Peyer's patch (tissue), 4 donors: ENCODE data around the gene UGT1A7. TPM values are rescaled to one million over a fixed set of nuclear protein-coding genes. Genes with fewer than 3 reads are reported as not detected.
"Not testable (repeated sequence)": the region's sequence is repeated elsewhere in the genome, so short reads cannot be mapped to it uniquely, and the experiment has no call there.

Experiments used
- DNase-seq, 3 donors: peaks; one replicate each; pipeline ENCODE4 v3.0.0-alpha.2; 2017 to 2019
- H3K27ac ChIP-seq, 4 donors: fragments of 200-600 bp; sonication (generic); one replicate each; pipeline ENCODE4 v1.5.1; 2016 to 2019
- H3K27me3 ChIP-seq, 2 donors: fragments of 200-600 bp; sonication (generic); one replicate each; pipeline ENCODE4 v1.5.1; 2019
- H3K36me3 ChIP-seq, 3 donors: fragments of 200-600 bp; sonication (generic); one replicate each; pipeline ENCODE4 v1.5.1; 2016 to 2019
- H3K4me1 ChIP-seq, 4 donors: fragments of 200-600 bp; sonication (generic); one replicate each; pipeline ENCODE4 v1.5.1; 2016 to 2019
- H3K4me3 ChIP-seq, 4 donors: fragments of 200-600 bp; sonication (generic); 1 replicate in 3 of 4; 2 replicates in 1 of 4; pipeline ENCODE4 v1.5.1; 2016 to 2019; ENCODE audit warnings: mild to moderate bottlenecking in 1 of 4
- H3K9me3 ChIP-seq, 4 donors: fragments of 200-600 bp; sonication (generic); one replicate each; pipeline ENCODE4 v1.5.1; 2016 to 2019; ENCODE audit warnings: mild to moderate bottlenecking in 1 of 4
- POLR2A ChIP-seq, 2 donors: fragments of 450-650 bp; IDR thresholded peaks; one replicate each; pipeline ENCODE4 v1.5.1; 2017; ENCODE audit warnings: antibody characterized with exemption in 2 of 2, mild to moderate bottlenecking in 2 of 2, moderate library complexity in 2 of 2
- total RNA-seq, 4 donors: library from RNA; depleted of rRNA; stranded (reverse); fragments of >200 nt; gene quantifications; one replicate each; pipeline ENCODE4 v1.1.0, GENCODE V29; 2016
- TF ChIP-seq, protein P1 (sequence below), 6 experiments: fragments of 450-650 bp in 4 of 6; fragments of 200-600 bp in 2 of 6; sonication (generic) in 1 of 6; IDR thresholded peaks; one replicate each; pipeline ENCODE4 v1.5.1; 2017 to 2019; ENCODE audit warnings: antibody characterized with exemption in 6 of 6, mild to moderate bottlenecking in 3 of 6, moderate library complexity in 1 of 6

The UGT1A7 gene
- total RNA-seq, 4 donors from 2014 or later = 8.3 to 33.9 (median 25.0) TPM

DNA sequence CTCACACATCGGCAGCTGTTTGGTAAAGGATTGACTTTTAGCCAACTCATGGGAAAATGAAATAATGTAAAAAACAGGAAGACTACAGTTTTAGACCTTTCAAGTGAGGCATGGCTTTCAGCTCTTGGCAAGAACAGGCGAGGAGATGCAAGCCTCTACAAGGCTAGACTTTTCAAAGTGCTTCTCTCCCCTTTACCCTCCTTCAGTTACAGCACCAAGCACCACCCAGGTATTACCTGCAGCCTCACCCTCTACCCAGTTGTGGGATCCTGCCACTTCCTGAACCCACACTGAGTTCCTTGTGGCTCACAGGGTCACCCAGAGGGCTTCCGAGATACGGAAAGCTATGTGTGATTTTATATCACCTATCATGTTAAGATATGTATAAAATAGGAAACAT is 30.7 kb upstream of the UGT1A7 start:
- Histone ChIP-seq H3K27me3 (no peaks in the 10 kb centered on the region), H3K4me3 (no peak overlapping the region), H3K9me3 (peaks cover 0 to 3% (median 0%) of the 10 kb centered on the region in 4 donors), H3K4me1 (peaks cover 0 to 13% (median 0%) of the 10 kb centered on the region in 4 donors), H3K27ac (no peak overlapping the region), H3K36me3 (no peaks in the 10 kb centered on the region)
- no peak for DNase-seq
- no peak for TF ChIP-seq POLR2A (IDR thresholded peaks at IDR 0.05)
- TF ChIP-seq, protein P1, sequence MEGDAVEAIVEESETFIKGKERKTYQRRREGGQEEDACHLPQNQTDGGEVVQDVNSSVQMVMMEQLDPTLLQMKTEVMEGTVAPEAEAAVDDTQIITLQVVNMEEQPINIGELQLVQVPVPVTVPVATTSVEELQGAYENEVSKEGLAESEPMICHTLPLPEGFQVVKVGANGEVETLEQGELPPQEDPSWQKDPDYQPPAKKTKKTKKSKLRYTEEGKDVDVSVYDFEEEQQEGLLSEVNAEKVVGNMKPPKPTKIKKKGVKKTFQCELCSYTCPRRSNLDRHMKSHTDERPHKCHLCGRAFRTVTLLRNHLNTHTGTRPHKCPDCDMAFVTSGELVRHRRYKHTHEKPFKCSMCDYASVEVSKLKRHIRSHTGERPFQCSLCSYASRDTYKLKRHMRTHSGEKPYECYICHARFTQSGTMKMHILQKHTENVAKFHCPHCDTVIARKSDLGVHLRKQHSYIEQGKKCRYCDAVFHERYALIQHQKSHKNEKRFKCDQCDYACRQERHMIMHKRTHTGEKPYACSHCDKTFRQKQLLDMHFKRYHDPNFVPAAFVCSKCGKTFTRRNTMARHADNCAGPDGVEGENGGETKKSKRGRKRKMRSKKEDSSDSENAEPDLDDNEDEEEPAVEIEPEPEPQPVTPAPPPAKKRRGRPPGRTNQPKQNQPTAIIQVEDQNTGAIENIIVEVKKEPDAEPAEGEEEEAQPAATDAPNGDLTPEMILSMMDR (IDR thresholded peaks at IDR 0.05) = no peak

DNA sequence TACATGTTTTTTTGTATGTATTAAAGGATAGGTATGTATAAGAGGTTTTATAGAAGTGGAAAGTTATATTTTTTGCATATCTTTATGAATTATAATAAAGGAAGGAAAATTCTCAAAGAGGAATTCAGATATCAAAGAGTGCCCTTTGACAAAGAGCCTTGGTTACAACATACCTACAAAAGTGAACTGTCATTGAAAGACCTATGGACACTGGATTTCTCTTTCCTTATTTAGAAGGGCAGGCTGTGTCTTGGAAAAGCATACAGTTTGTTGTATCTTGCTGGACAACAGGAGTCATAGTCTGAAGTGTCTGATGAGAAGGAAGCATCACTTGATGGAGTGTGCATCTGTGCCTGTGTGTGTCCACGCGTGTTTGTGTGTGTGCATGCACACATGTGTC is 30.3 kb upstream of the UGT1A7 start:
- no peaks in the 10 kb centered on the region for H3K36me3 ChIP-seq
- no peak overlapping the region for H3K27ac ChIP-seq
- no peaks in the 10 kb centered on the region for H3K9me3 ChIP-seq
- H3K27me3 ChIP-seq = no peaks in the 10 kb centered on the region
- peaks cover 0 to 13% (median 0%) of the 10 kb centered on the region in 4 donors for H3K4me1 ChIP-seq
- no peak for DNase-seq
- TF ChIP-seq POLR2A (IDR thresholded peaks at IDR 0.05) = no peak
- TF ChIP-seq, protein P1 (IDR thresholded peaks at IDR 0.05) = no peak
- H3K4me3 ChIP-seq = no peak overlapping the region

DNA sequence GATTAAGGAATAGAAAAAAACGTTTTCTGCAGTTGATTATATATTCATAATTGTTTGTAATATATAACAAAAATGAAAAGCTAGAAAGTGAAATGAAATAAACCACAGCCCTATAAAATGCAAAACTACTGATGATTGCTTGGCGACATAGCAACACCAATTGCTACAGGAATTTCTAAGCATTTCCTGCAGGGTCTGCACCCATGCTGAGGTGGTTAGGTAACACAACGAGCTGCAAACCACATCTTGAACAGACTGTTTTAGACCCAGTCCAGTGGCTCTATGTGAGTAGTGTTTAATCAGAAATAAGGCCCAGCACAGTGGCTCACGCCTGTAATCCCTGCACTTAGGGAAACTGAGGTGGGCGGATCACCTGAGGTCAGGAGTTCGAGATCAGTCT is 27.2 kb upstream of the UGT1A7 start:
- no peak overlapping the region for H3K27ac ChIP-seq
- no peaks in the 10 kb centered on the region for H3K27me3 ChIP-seq
- H3K9me3 ChIP-seq = no peaks in the 10 kb centered on the region
- DNase-seq = no peak
- H3K4me3 ChIP-seq = no peak overlapping the region
- H3K4me1 ChIP-seq = peaks cover 0 to 13% (median 0%) of the 10 kb centered on the region in 4 donors
- TF ChIP-seq, protein P1 (IDR thresholded peaks at IDR 0.05) = no peak
- TF ChIP-seq POLR2A (IDR thresholded peaks at IDR 0.05) = no peak
- no peaks in the 10 kb centered on the region for H3K36me3 ChIP-seq

DNA sequence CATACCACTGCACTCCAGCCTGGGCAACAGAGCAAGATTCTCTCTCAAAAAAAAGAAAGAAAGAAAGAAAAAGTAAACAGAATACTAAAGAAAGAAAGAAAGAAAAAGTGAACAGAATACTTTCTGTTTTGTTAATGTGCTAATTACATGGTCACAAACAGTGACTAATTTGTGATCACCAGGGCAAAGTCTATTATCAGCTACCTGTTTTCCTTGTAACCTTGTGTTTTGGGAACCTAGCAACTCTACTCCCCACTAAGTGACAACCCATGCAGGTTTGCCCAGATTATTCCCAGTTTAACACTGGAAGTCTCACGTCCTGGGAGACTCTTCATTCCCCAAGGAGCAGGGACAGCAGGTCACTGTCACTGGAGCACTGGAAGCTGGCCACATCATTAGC is 26.7 kb upstream of the UGT1A7 start:
- no peak for DNase-seq
- Histone ChIP-seq H3K9me3 (no peaks in the 10 kb centered on the region), H3K4me1 (peaks cover 0 to 13% (median 0%) of the 10 kb centered on the region in 4 donors), H3K27ac (no peak overlapping the region), H3K36me3 (no peaks in the 10 kb centered on the region), H3K27me3 (no peaks in the 10 kb centered on the region), H3K4me3 (no peak overlapping the region)
- TF ChIP-seq, protein P1 (IDR thresholded peaks at IDR 0.05) = no peak
- TF ChIP-seq POLR2A (IDR thresholded peaks at IDR 0.05) = no peak

DNA sequence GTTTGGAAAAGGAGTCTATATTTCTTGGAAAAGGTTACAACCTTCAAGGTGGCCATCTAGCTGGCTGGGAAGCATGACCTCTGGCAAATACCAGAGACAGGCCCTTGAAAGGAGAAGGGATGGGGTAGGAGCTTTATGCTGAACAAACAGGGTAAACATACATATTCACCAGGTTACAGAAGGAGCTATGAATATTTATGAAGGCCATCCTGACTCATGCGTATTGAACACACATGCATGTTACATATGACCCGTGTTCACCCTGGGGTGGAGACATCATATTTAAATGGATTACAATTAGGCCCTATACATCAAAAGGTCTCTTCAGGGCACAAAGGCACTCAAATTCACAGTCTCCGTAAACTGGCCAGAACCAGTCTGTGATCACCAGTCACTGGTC is 25.8 kb upstream of the UGT1A7 start:
- DNase-seq, H3K27ac ChIP-seq, H3K27me3 ChIP-seq, H3K36me3 ChIP-seq, H3K4me3 ChIP-seq, H3K9me3 ChIP-seq: not testable (repeated sequence)
- H3K4me1 ChIP-seq = peaks cover 0 to 13% (median 0%) of the 10 kb centered on the region in 4 donors

DNA sequence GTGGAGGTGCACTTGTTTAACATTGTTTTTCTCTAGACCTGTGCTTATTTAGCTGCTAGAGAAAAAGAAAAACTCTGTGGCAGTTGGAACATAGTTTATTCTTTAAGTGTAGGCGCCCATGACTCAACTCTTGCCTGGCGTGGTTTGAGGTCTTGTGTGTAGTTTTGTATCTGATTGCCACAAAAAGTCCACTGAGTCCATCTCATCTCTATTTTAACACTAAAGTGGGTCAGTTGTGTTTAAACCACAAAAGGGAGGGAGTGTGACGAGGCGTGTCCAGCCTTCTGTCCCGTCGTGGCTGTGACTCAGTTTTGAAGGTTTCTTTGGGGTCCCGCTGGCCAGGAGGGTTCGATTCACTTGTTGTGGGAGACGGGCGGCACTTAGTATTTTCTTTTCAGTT is 25.3 kb upstream of the UGT1A7 start:
- no peaks in the 10 kb centered on the region for H3K27me3 ChIP-seq
- DNase-seq = no peak
- H3K9me3 ChIP-seq = no peaks in the 10 kb centered on the region
- no peak for TF ChIP-seq POLR2A (IDR thresholded peaks at IDR 0.05)
- TF ChIP-seq, protein P1 (IDR thresholded peaks at IDR 0.05) = no peak
- H3K27ac ChIP-seq = no peak overlapping the region
- H3K4me1 ChIP-seq = peaks cover 0 to 13% (median 0%) of the 10 kb centered on the region in 4 donors
- no peak overlapping the region for H3K4me3 ChIP-seq
- no peaks in the 10 kb centered on the region for H3K36me3 ChIP-seq
